IPS-18a (cell line): ENCODE data around the gene TMEM106C.

ENCODE experiments used
- H3K27ac ChIP-seq: one replicate; pipeline ENCODE4 v1.5.1; 2013; ENCODE audit warnings: low read length
- H3K27me3 ChIP-seq: one replicate; pipeline ENCODE4 v1.6.1; 2013; ENCODE audit warnings: mild to moderate bottlenecking, low read length; ENCODE audit not compliant: control insufficient read depth, insufficient read depth
- H3K36me3 ChIP-seq: one replicate; pipeline ENCODE4 v1.6.1; 2013; ENCODE audit warnings: low read depth, low read length; ENCODE audit not compliant: control insufficient read depth
- H3K4me1 ChIP-seq: one replicate; pipeline ENCODE4 v1.6.1; 2013; ENCODE audit warnings: low read depth, low read length; ENCODE audit not compliant: control insufficient read depth
- H3K4me3 ChIP-seq: one replicate; pipeline ENCODE4 v1.5.1; 2013; ENCODE audit warnings: low read length
- H3K9ac ChIP-seq: one replicate; pipeline ENCODE4 v1.6.1; 2013; ENCODE audit warnings: mild to moderate bottlenecking, low read length, moderate library complexity
- H3K9me3 ChIP-seq: one replicate; pipeline ENCODE4 v1.6.1; 2013; ENCODE audit warnings: low read depth, low read length; ENCODE audit not compliant: control insufficient read depth

The TMEM106C gene

DNA sequence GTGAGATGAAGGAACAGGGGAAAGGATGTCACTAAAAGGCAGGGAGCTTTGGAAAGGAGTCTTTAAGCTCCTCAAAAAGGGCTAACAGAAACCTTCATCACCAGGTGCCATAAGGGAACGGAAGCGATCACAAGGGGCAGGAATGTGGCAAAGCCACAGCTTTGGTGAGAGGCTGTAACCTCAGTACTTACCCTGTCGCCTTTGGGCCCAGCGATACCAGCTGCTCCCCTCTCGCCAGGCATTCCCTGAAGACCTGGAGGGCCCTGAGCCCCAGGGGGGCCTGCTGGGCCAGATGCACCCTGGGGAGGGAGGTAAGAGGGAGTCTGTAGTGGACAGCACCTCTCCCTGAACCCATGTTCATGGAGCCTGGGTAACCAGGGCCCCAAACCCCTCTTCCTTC, 18.9 kb downstream of the TMEM106C start:
- Histone ChIP-seq H3K4me3 (no peak overlapping the region), H3K4me1 (no peaks in the 10 kb centered on the region), H3K36me3 (no peaks in the 10 kb centered on the region), H3K9ac (no peak overlapping the region), H3K27me3 (no peaks in the 10 kb centered on the region), H3K9me3 (no peaks in the 10 kb centered on the region), H3K27ac (no peak overlapping the region)

DNA sequence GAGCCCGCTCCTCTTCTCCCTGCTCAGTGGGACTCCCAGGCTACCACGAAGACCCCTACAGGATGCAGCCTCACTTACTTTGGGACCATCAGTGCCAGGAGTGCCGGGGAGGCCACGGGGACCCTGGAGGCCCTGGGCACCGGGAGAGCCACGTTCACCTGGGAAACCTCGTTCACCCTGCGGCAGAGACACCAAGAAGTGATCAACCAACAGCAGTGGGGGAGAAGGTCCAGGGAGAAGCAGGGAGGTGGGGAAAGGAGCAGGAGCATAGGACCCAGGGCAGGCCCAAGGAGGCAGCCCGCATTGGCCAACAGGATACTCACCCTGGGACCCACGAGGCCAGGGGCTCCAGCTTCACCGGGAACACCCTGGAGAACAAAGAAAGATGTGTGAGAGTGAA, 19.4 kb downstream of the TMEM106C start:
- Histone ChIP-seq H3K4me3 (no peak overlapping the region), H3K27me3 (no peaks in the 10 kb centered on the region), H3K27ac (no peak overlapping the region), H3K4me1 (no peaks in the 10 kb centered on the region), H3K36me3 (no peaks in the 10 kb centered on the region), H3K9me3 (no peaks in the 10 kb centered on the region), H3K9ac (no peak overlapping the region)

DNA sequence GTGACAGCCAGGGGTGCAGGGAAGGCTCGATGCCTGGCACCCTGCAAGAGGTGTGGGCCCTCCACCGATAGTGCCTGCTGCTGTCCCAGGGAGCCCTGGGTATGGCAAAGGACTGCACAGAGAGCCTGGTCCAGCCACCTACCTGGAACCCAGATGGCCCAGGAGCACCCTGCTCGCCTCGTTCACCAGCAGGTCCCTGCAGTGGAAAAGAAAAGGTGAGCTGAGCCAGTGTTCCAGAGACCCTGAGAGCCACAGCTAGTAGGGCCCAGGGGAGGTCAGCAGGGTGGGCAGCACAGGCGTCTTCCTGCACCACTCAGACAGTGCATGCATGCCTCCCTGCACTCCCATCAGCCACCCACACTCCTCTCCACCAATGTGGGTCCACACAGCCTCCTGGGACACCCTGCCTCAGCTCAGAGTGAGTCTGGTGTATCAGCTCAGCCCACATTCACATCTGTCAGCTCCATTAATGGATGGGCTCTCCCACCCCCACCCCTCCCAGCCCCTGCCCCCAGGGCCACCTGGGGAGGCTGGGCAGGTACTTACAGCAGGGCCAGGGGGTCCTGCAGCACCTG, 20.2 kb downstream of the TMEM106C start:
- Histone ChIP-seq H3K27ac (no peak overlapping the region), H3K27me3 (no peaks in the 10 kb centered on the region), H3K4me3 (no peak overlapping the region), H3K36me3 (no peaks in the 10 kb centered on the region), H3K9me3 (no peaks in the 10 kb centered on the region), H3K9ac (no peak overlapping the region), H3K4me1 (no peaks in the 10 kb centered on the region)

DNA sequence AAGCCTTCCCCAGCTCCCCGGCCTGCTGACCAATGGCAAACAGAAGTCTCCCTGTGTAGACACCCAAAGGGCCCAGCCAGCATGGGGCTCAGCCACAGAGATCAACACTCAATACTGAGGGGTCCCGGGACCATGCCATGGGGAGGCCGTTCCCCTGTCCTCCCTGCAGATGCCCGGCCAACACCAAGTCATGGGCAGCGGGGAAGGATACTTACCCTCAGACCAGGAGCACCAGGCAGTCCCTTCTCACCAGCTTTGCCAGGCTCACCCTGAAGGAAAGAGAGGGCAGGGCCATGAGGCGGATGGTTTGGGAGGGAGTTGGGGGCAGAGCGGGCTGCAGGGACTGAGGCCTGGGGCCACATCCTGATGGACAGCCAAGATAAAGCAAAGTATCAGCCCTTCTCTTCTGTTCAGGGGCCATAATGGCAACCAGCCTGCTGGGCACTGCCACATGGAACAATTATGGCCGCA, 21.0 kb downstream of the TMEM106C start:
- no peak overlapping the region for H3K9ac ChIP-seq
- H3K27me3 ChIP-seq: peaks cover 7% of the 10 kb centered on the region
- H3K36me3 ChIP-seq: no peaks in the 10 kb centered on the region
- H3K4me3 ChIP-seq: no peak overlapping the region
- no peaks in the 10 kb centered on the region for H3K9me3 ChIP-seq
- H3K27ac ChIP-seq: no peak overlapping the region
- no peaks in the 10 kb centered on the region for H3K4me1 ChIP-seq

DNA sequence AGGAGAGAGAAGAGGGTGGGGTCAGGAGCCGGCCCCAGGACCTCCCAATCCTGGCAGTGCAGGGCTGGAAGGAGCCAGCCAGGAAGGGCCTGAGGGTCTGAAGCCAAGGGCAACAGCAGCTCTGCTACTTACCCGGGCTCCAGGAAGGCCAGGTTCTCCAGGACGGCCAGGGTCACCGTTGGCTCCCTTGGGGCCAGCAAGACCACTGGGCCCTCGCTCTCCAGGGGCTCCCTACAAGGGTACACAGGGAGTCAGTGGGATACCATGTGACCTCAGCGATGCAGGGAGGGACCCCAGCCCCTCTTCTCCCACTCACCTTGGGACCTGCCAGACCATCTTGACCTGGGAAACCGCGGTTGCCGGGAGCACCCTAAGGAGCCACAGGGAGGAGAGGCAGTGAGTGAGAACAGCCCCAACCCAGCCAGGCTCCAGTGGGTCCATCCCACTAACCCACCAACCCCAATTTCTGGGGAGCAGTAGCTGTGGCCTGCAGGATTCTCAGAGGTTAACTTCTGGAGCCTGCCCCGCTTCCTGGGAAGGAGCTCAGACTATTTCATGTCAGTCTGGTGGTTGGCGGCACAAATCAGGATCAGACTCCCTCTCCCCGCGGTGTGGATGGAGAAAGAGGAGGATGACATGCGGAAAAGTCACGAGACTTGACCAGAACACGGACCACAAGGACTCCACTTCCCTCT, 22.3 kb downstream of the TMEM106C start:
- Histone ChIP-seq H3K36me3 (no peaks in the 10 kb centered on the region), H3K27me3 (peaks cover 10% of the 10 kb centered on the region), H3K9me3 (no peaks in the 10 kb centered on the region), H3K27ac (no peak overlapping the region), H3K4me3 (no peak overlapping the region), H3K9ac (no peak overlapping the region), H3K4me1 (no peaks in the 10 kb centered on the region)

DNA sequence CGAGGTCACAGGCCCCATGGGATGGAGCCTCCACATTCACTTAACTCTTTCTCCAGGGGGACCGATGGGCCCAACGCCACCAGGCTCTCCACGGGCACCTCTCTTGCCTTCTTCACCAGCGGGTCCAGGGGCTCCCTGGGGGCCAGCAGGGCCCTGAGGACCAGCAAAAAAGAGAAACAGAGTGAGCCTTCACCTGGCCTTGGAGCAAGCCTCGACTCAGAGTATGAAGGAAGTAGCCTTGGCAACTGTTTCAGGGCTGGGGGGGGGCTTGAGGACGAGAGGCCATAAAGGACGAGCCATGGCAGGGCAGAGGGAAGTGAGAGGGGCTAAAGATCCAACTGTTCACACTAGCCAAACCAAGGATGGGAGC, 22.9 kb downstream of the TMEM106C start:
- H3K27me3 ChIP-seq: peaks cover 10% of the 10 kb centered on the region
- H3K36me3 ChIP-seq: no peaks in the 10 kb centered on the region
- H3K9ac ChIP-seq: no peak overlapping the region
- H3K4me3 ChIP-seq: no peak overlapping the region
- H3K4me1 ChIP-seq: no peaks in the 10 kb centered on the region
- no peaks in the 10 kb centered on the region for H3K9me3 ChIP-seq
- no peak overlapping the region for H3K27ac ChIP-seq

DNA sequence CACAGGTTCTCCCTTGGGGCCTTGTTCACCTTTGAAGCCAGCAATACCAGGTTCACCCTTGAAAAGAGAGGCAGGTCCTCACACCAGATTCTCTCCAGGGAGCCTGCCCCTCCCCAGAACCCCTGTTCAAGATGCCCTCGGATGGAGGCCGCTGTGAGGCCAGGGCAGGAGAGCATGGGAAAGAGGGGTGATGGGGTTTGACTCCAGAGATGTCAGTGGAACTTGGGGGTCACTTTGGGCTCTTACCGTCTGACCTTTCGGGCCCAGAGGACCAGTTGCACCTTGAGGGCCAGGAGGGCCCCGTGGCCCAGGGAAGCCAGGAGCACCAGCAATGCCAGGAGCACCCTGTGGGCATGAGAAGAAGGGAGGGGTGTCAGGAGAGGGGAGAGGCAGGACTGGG, 23.4 kb downstream of the TMEM106C start:
- peaks cover 10% of the 10 kb centered on the region for H3K27me3 ChIP-seq
- no peak overlapping the region for H3K27ac ChIP-seq
- no peak overlapping the region for H3K9ac ChIP-seq
- H3K4me1 ChIP-seq: no peaks in the 10 kb centered on the region
- H3K4me3 ChIP-seq: no peak overlapping the region
- no peaks in the 10 kb centered on the region for H3K36me3 ChIP-seq
- H3K9me3 ChIP-seq: no peaks in the 10 kb centered on the region

DNA sequence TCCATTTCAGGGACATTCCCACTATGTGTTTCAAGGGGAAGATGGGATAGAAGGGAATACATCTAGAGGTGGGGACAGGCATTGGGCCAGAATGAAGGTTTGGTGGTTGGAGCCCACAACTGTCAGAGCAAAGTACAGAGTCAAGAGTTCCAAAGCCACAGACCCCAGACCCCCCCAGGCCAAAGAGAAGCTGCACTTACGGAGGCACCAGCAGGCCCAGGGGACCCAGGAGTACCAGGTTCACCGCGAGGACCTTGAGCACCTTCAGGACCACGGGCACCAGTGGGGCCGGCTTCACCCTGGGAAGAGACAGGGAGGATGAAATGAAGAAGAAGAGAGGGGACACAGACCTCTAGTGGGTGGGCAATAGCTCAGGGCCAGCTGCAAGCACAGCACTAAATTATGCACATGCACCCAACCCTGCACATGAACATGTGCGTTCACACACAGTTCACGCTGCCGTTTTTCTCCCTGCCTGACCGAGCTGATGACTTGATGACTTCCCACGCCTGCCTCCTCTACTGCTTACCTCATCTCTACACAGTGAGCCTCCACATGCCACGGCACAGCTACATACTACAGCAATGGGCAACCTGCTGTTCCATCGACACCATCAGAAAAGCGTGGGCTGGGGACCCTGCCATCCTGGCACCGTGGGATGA, 24.1 kb downstream of the TMEM106C start:
- H3K4me3 ChIP-seq: no peak overlapping the region
- H3K27ac ChIP-seq: no peak overlapping the region
- H3K9ac ChIP-seq: no peak overlapping the region
- no peaks in the 10 kb centered on the region for H3K9me3 ChIP-seq
- H3K36me3 ChIP-seq: no peaks in the 10 kb centered on the region
- no peaks in the 10 kb centered on the region for H3K4me1 ChIP-seq
- peaks cover 10% of the 10 kb centered on the region for H3K27me3 ChIP-seq

DNA sequence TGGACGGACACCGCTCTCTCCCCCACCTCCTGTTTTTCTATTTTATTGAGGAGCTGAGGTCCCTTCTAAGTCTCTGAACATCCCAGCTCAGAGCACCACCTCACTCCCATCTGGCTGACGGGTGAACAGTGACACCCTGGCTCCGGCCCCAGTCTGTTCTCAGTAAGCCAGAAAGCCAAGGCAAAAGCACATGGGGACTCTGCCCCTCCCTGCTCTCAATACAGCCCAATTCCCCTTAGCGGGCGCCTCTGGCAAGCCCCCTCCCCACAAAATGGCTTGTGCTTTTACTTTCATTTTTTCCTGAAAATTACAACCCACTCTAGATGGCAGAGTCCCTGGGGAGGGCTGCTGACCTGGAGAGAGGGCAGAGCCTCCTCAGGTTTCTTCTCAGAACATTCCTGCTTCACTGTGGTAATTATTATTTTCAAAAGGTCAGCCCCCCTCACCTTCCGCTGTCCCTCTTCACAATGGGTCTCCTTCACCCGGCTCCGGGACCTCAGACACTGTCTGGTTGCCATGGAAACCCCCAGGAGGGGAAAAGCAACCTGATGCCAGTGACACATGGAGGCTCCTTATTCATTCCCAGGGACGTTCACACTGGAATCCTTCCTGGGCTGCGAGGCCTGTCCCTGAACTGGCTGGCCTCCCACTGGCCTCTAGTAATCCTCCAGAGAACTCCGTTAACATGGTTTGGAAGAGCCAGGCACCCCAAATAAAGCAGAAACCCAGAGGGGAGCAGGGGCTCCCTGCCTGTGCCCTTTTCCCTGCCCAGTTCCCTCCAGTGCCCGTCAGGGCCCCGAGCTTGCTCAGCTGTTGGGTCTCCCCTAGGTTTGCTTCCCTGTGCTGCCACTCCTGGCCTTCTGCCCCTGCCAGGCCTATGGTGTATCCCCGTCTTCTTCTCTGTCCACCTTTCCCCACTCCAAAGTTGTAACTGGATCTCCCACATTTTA, 25.0 kb downstream of the TMEM106C start:
- no peak overlapping the region for H3K9ac ChIP-seq
- H3K9me3 ChIP-seq: no peaks in the 10 kb centered on the region
- H3K27me3 ChIP-seq: peaks cover 10% of the 10 kb centered on the region
- H3K36me3 ChIP-seq: no peaks in the 10 kb centered on the region
- H3K4me3 ChIP-seq: no peak overlapping the region
- no peaks in the 10 kb centered on the region for H3K4me1 ChIP-seq
- H3K27ac ChIP-seq: no peak overlapping the region

DNA sequence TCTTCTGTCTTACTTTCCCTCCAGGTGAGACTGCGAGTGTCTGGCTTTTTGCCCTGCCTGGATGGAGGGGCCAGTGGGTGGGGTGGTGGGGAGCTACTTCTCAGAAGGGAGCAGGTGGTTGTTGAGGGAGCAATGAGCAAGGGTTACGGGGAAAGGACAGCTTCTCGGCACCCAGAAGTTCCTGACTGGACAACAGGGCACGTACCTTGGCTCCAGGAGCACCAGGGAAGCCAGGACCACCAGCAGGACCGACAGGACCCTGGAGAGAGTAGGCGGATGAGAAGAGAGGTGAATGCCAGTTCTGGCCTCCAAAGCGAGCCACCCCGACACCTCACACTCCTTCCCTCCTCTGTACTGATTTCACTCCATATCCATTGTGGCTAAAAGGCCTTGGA, 25.6 kb downstream of the TMEM106C start:
- Histone ChIP-seq H3K36me3 (no peaks in the 10 kb centered on the region), H3K9ac (no peak overlapping the region), H3K27me3 (peaks cover 10% of the 10 kb centered on the region), H3K9me3 (no peaks in the 10 kb centered on the region), H3K4me1 (no peaks in the 10 kb centered on the region), H3K27ac (no peak overlapping the region), H3K4me3 (no peak overlapping the region)

DNA sequence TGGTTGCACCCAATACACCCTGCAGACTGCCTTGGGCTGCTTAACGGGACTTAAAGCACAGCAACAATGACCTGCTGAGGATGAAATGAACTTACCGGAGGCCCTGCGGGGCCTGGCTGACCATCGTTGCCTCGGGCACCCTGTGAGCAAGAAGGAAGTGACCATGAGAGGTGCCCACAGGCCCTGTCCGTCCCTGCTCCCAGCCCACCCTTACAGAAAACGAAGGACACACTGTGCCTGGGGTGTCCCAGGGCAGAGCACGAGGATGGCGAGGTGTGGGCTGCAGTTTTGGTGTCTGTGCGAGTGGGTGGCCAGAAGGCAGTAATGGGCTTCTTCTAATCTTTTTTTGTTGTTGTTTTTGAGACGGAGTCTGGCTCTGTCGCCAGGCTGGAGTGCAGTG, 26.3 kb downstream of the TMEM106C start:
- H3K36me3 ChIP-seq: no peaks in the 10 kb centered on the region
- H3K27ac ChIP-seq: no peak overlapping the region
- no peaks in the 10 kb centered on the region for H3K4me1 ChIP-seq
- no peaks in the 10 kb centered on the region for H3K9me3 ChIP-seq
- no peak overlapping the region for H3K4me3 ChIP-seq
- no peak overlapping the region for H3K9ac ChIP-seq
- H3K27me3 ChIP-seq: peaks cover 13% of the 10 kb centered on the region
